Mononuclear cell (primary cell): ENCODE results near the gene SLC35F5. TPM values are rescaled to one million over a fixed set of nuclear protein-coding genes. Genes with fewer than 3 reads are reported as not detected.
"Not testable (repeated sequence)": the region's sequence is repeated elsewhere in the genome, so short reads cannot be mapped to it uniquely, and the experiment has no call there.

Source experiments
- H3K27me3 ChIP-seq: 2 replicates; pipeline ENCODE4 v1.6.0; 2011; ENCODE audit warnings: low read length, control low read depth; ENCODE audit not compliant: insufficient read depth
- H3K4me1 ChIP-seq: 2 replicates; pipeline ENCODE4 v1.5.1; 2011; ENCODE audit warnings: mild to moderate bottlenecking, low read length, control low read depth; ENCODE audit not compliant: insufficient read depth
- H3K4me3 ChIP-seq: 2 replicates; pipeline ENCODE4 v1.5.1; 2011; ENCODE audit warnings: mild to moderate bottlenecking, low read length, moderate library complexity
- H3K9me3 ChIP-seq: 2 replicates; pipeline ENCODE4 v1.5.1; 2011; ENCODE audit warnings: low read depth, mild to moderate bottlenecking, control low read depth, low read length
- total RNA-seq: library from RNA; depleted of rRNA; stranded (reverse); fragments of >200 nt; gene quantifications from one replicate; pipeline ENCODE4 v1.2.3, GENCODE V29; 2012

The SLC35F5 gene
- total RNA-seq, 1 donor: 37.8 TPM

DNA sequence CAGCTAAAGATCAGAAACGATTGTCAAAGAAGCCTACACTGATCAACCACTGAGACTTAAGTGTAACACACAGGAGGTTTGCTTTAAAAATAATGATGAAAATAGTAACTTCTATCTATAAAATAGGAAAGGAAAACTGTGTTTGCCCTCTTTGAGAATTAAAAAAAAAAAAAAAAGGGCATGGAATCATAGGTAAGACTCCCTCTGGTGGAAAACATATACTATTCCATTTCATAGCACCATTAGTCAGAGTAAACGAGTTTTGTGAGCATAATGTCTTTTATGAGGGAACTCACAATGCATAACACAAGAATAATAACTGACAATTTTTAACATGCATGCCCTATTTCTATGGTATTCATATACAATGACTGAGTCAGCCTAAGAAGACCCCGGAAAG, 36.3 kb downstream of the SLC35F5 start:
- H3K4me1 ChIP-seq: no peaks in the 10 kb centered on the region
- H3K4me3 ChIP-seq: no peak overlapping the region
- no peaks in the 10 kb centered on the region for H3K9me3 ChIP-seq
- no peaks in the 10 kb centered on the region for H3K27me3 ChIP-seq

DNA sequence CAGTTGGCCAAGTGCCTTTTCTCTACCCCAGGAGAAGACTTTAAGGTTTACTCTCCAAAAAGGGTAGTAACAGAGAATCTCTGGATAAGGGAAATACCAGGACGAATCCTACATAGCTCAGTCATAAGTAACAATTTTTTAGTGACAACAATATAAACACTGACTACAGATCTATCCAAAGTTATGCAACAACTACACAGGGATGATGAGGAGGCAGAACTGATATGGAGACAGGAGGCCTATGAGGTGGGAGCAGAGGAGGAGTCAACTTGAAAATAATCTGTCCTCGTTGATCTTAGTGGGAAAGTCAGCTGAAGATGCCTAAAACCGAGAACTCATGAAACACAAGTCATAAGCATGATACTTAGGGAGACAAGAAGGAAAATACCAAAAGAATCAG, 40.2 kb downstream of the SLC35F5 start:
- Histone ChIP-seq H3K9me3 (no peaks in the 10 kb centered on the region), H3K27me3 (no peaks in the 10 kb centered on the region), H3K4me1 (no peaks in the 10 kb centered on the region), H3K4me3 (no peak overlapping the region)

DNA sequence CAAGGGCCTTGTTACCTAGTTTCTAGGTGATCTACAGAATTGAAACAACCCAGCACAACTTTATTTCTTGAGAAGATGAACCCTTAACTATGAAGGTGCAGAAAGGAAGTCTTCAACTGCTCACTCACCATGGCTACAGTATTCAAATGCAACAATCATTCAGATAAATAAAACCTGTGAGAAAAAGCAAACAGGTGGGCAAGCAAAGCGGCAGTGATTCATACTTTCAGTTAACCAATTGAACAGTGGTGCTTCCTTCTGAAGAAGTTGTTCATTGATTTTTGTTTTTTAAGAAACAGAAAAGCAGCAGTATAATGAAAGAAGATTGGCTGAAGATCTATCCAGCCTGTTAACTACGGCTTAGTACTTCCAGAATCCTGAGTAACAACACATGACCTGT, 43.5 kb downstream of the SLC35F5 start:
- Histone ChIP-seq H3K4me3 (no peak overlapping the region), H3K27me3 (no peaks in the 10 kb centered on the region), H3K9me3 (no peaks in the 10 kb centered on the region), H3K4me1 (no peaks in the 10 kb centered on the region)

DNA sequence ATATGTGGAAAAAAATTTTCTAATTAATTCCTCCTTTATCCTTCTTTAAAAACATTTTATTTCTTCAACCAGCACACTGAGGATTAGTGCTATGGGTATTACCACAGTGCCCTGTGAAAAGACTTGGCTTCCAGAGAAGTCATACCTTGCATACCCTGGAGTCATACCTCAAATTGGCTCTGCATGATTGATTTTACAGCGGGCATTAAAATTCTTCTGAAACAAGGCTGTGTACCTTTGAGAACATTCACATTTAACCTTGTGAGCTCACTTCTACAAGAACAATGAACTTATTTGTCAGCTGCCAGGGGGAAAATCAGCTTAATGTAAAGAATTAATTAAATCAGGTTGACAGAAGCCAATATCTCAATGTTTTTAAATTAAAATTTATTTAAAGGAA, 44.6 kb downstream of the SLC35F5 start:
- Histone ChIP-seq H3K27me3 (no peaks in the 10 kb centered on the region), H3K9me3 (no peaks in the 10 kb centered on the region), H3K4me3 (no peak overlapping the region), H3K4me1 (no peaks in the 10 kb centered on the region)

DNA sequence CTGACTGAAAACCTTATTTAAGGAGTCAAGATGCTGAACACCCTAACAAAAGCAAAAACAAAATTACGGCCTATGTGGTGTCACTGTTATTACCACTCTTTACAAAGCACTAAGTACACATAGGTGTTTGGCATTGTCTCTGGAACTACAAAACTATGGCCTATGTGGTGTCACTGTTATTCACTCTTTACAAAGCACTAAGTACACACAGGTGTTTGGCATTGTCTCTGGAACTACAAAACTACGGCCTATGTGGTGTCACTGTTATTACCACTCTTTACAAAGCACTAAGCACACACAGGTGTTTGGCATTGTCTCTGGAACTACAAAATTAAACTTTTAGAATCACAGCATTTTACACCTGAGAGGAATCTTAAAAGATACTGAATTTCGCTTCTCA, 47.4 kb downstream of the SLC35F5 start:
- Histone ChIP-seq H3K4me3 (no peak overlapping the region), H3K4me1 (no peaks in the 10 kb centered on the region), H3K27me3 (no peaks in the 10 kb centered on the region), H3K9me3 (no peaks in the 10 kb centered on the region)

DNA sequence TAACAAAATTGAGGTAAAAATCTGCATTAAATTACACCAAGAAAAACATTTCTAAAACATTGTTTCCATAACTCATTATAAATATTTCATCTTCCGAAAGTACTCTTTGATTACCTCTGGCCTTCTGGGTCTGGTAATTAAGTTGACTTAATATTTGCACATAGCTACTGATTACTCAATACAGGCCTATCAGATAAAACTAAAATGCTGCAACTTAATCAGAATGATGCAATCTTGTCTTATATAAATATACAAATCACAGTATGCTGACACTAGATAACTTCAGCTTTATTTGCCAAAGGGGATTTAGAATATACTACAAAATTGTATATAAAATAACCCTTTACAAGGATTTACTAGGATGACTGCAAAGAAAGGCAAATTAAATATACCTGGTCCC, 49.3 kb downstream of the SLC35F5 start:
- Histone ChIP-seq H3K9me3 (no peaks in the 10 kb centered on the region), H3K27me3 (no peaks in the 10 kb centered on the region), H3K4me1 (no peaks in the 10 kb centered on the region), H3K4me3 (no peak overlapping the region)

DNA sequence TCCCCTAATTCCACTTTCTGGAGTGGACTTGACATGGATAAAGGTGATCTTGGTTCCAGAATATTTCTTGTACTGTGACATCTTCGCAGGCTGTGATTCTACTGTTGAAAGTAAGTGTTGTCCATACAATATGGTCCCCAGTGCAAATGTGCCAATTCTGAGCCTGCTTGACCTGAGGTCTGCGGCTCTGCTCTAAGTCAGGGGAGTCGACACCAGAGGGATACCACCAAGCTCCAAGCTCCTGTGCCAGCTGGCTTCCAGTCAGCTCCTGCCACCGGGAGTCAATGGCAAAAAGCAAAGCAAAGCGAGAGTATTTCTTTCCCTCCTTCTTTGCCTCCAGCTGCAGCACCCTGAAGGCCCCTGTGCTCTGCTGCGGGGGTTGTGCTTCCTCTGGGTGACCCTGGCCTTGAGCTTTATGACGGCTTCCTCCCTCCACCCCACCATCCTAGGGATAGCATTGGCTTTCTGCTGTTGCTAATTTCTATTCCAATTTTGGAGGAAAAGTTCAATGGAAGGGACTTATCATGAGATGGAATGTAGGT, 50.4 kb downstream of the SLC35F5 start:
- Histone ChIP-seq H3K4me1 (no peaks in the 10 kb centered on the region), H3K4me3 (no peak overlapping the region), H3K27me3 (no peaks in the 10 kb centered on the region), H3K9me3 (no peaks in the 10 kb centered on the region)

DNA sequence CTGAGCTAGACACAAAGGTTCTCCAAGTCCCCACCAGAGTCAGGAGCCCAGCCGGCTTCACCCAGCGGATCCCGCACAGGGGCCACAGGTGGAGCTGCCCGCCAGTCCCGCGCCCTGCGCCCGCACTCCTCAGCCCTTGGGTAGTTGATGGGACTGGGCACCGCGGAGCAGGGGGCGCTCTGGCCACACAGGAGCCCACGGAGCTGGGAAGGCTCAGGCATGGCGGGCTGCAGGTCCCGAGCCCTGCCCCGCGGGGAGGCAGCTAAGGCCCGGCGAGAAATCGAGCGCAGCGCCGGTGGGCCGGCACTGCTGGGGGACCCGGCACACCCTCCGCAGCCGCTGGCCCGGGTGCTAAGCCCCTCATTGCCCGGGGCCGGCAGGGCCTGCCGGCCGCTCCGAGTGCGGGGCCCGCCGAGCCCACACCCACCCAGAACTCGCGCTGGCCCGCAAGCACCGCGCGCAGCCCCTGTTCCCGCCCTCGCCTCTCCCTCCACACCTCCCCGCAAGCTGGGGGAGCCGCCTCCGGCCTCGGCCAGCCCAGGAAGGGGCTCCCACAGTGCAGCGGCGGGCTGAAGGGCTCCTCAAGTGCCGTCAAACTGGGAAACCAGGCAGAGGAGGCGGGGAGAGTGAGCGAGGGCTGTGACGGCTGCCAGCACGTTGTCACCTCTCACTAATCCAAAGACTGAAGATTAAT, 52.0 kb downstream of the SLC35F5 start:
- not testable (repeated sequence) for H3K9me3 ChIP-seq, H3K4me3 ChIP-seq, H3K27me3 ChIP-seq
- peaks cover 12% of the 10 kb centered on the region for H3K4me1 ChIP-seq

DNA sequence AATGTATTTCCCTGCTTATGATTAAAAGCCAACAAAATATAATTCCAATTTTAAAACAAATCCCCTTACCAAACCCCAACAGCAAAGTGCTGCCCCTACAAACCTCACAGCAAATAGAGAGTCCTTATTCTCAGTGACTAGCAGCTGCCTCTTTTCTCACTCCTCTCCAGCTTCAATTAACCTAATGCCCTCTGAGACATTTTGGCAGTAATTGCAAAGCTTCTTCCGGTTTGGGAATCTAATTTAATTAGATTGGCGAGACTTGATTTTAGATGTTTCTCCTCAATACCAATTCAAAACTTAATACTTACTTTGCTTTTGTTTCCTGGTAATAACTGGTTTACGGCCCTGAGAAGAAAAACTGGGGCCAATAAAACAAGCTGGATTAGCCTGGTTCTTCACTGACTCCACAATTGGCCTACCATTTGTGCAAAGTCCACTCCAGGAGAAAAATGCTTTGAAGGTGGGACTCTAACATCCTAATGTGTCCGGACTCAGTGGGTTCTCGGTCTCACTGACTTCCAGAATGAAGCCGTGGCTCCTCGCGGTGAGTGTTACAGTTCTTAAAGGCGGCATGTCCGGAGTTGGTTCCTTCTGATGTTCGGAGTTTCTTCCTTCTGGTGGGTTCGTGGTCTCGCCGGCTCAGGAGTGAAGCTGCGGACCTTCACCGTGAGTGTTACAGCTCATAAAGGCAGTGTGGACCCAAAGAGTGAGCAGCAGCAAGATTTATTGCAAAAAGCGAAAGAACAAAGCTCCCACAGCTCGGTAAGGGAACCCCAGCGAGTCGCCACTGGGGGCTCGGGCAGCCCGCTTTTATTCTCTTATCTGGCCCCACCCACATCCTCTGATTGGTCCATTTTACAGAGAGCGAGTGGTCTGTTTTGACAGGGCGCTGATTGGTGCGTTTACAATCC, 52.8 kb downstream of the SLC35F5 start:
- Histone ChIP-seq H3K27me3 (no peaks in the 10 kb centered on the region), H3K4me3 (no peak overlapping the region), H3K4me1 (peaks cover 19% of the 10 kb centered on the region)

DNA sequence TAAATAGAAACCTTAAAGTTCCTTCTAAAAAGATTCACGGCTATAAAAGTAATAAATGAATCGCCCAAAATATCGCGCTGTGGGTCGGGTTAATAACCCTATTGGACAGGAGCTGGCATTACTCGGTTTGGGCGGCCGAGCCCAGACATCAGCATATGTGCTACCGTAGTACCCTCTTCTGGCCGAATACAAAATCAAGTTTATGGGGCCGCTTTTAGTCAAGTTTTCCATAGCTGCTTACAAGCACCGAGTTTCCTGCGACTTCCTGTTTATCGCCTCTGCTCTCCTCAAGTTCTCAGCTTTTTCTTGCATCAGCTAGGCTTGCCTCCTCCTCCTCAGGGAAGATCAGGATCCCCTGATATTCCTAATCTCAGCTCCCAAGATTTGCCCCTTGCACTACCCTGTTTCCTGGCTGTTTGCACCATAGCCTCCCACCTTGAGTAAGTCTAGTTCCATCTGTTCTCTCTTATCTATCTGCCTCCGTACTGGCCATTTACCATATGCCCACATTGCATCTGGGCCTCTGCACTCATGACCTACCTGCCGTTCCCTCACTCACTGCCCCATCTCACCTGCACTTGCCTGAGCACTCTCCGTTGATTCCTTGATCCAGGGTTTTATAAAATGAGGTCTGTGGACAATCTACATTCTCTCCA, 56.1 kb downstream of the SLC35F5 start:
- H3K4me3 ChIP-seq: no peak overlapping the region
- no peaks in the 10 kb centered on the region for H3K9me3 ChIP-seq
- no peaks in the 10 kb centered on the region for H3K27me3 ChIP-seq
- peaks cover 19% of the 10 kb centered on the region for H3K4me1 ChIP-seq

More for the DNA sequence above, 52.8 kb downstream of the SLC35F5 start:
- no peaks in the 10 kb centered on the region for H3K9me3 ChIP-seq

DNA sequence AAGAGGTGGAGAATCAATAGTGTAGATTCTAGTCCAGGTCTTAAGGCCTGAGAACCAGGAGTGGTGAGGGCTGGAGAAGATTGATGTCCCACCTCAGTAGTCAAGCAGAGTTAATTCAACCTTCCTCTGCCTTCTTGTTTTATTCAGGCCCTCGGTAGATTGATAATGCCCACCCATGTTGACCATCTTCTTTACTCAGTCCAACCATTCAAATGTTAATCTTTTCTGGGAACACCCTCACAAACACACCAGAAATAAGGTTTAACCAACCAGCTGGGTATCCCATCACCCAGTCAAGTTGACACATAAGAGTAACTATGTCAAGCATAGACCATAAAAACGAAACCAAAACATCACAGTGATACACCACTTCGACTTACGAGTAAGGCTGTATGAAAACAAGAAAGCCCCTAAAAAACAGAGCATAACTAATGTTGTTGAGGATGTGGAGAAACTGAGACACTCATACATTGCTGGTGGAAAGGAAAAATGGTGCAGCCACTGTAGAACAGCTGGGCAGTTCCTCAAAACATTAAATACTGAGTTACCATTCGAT, 57.5 kb downstream of the SLC35F5 start:
- Histone ChIP-seq H3K27me3 (no peaks in the 10 kb centered on the region), H3K9me3 (no peaks in the 10 kb centered on the region), H3K4me3 (no peak overlapping the region)

DNA sequence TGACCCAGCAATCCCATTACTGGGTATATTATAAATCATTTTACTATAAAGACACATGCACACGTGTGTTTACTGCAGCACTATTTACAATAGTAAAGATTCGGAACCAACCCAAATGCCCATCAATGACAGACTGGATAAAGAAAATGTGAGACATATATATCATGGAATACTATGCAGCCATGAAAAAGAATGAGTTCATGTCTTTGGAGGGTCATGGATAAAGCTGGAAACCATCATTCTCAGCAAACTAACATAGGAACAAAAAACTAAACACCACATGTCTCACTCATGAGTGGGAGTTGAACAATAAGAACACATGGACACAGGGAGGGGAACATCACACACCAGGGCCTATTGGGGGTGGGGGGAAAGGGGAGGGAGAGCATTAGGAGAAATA, 58.2 kb downstream of the SLC35F5 start:
- H3K27me3 ChIP-seq, H3K4me3 ChIP-seq, H3K9me3 ChIP-seq: not testable (repeated sequence)
- peaks cover 32% of the 10 kb centered on the region for H3K4me1 ChIP-seq

More for the DNA sequence above, 57.5 kb downstream of the SLC35F5 start:
- H3K4me1 ChIP-seq: peaks cover 25% of the 10 kb centered on the region

DNA sequence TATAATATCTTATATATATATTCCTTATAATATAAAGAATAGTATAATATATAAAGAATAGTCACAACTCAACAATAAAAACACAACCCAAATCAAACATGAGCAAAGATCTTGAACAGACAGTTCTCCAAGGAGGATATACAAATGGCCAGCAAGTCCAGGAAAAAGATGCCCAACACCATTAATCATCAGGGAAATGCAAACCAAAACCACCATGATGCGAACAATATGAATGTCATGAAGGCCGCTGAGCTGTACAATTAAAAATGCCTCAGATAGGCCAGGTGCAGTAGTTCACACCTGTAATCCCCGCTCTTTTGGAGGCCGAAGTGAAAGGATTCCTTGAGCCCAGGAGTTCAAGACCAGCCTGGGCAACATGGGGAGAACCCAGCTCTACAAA, 58.9 kb downstream of the SLC35F5 start:
- no peaks in the 10 kb centered on the region for H3K9me3 ChIP-seq
- peaks cover 40% of the 10 kb centered on the region for H3K4me1 ChIP-seq
- H3K4me3 ChIP-seq: no peak overlapping the region
- H3K27me3 ChIP-seq: no peaks in the 10 kb centered on the region

DNA sequence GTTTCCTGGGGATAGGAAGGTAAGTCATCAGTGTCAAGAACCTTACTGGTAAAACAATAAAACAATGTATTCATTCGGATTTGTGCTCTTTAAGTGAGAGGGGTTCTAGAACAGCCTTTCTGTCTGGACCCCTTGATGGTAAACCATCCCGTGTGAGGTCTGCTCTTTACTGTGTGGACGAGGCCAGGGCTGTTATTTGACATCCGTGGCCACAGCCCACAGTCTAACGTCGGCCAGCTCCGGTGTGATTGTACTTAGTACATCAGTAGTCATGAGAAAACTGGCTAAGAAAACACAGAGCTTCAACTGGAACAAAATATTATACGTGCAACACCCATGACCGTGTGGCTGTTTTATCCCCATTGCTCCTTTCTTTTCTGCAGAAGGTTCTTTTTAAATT, 62.0 kb downstream of the SLC35F5 start:
- no peaks in the 10 kb centered on the region for H3K9me3 ChIP-seq
- H3K27me3 ChIP-seq: no peaks in the 10 kb centered on the region
- H3K4me1 ChIP-seq: peaks cover 29% of the 10 kb centered on the region
- no peak overlapping the region for H3K4me3 ChIP-seq
